ENCODE measurements around the gene DAPK1. TPM values are rescaled to one million over a fixed set of nuclear protein-coding genes. Genes with fewer than 3 reads are reported as not detected.

DAPK1 gene
- polyA plus RNA-seq, 1 of the 3 experiments (the other 2 are of a cell fraction): 0.61 TPM

DNA sequence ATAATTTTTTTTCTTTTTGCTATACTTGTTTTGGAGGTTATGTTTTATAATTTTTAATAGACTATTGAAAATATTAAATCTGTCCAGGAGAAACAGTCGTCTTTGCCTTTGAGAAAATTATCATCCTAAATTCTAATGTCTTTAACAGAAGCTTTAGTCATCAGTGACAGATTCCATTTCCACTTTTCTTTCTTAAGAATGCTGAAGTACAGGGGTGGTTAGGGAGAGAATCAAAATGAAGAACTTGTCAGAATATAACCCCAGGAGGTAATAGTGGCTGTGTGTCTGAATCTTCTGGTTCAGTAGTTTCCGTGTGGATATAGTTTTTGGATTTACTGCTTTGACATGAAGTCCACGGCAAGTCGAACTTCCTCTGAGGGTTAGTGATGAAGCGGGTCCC, 111.8 kb downstream of the DAPK1 start:
- H3K36me3 ChIP-seq (replicated peaks in 1 of 2; ENCODE audit: control insufficient read depth in 1 of 2, insufficient read depth in 2 of 2, low read length in 1 of 2): no peaks in the 10 kb centered on the region
- H3K4me1 ChIP-seq (ENCODE audit: control insufficient read depth in 1 of 2, insufficient read depth in 2 of 2, low read depth in 1 of 2, low read length in 1 of 2): peaks cover 10 to 19% of the 10 kb centered on the region in 2 experiments; a peak in 2 of 4 replicates
- WGBS (ENCODE audit: low lambda C conversion rate): 67% methylated on average over 5 of the region's 5 CpGs
- ChIA-PET CTCF (no interaction called here), POLR2A (no interaction called here)
- no peak for DNase-seq
- H3K9me2 ChIP-seq: no peaks in the 10 kb centered on the region
- H3K4me2 ChIP-seq: no peak overlapping the region
- no peaks in the 10 kb centered on the region for H3K79me2 ChIP-seq (ENCODE audit: insufficient read depth)
- H3F3A ChIP-seq (replicated peaks; ENCODE audit: insufficient read depth): no peaks in the 10 kb centered on the region
- TF ChIP-seq GABPA (IDR thresholded peaks at IDR 0.05; ENCODE audit: low read depth) (no peak), EP300 (IDR thresholded peaks at IDR 0.05; ENCODE audit: borderline replicate concordance in 1 of 2, low read depth in 1 of 2, low read length in 1 of 2) (no peak), GATA2 (CRISPR knock-in tag; IDR thresholded peaks at IDR 0.05) (no peak)
- TF ChIP-seq, protein P1, sequence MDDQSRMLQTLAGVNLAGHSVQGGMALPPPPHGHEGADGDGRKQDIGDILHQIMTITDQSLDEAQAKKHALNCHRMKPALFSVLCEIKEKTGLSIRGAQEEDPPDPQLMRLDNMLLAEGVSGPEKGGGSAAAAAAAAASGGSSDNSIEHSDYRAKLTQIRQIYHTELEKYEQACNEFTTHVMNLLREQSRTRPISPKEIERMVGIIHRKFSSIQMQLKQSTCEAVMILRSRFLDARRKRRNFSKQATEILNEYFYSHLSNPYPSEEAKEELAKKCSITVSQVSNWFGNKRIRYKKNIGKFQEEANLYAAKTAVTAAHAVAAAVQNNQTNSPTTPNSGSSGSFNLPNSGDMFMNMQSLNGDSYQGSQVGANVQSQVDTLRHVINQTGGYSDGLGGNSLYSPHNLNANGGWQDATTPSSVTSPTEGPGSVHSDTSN (IDR thresholded peaks at IDR 0.05): no peak
- no peak overlapping the region for H3K4me3 ChIP-seq (ENCODE audit: low read depth in 2 of 2, low read length in 1 of 2)
- H4K20me1 ChIP-seq (ENCODE audit: insufficient read depth): no peaks in the 10 kb centered on the region
- no peak overlapping the region for H3K27ac ChIP-seq (ENCODE audit: low read depth in 2 of 2, low read length in 1 of 2)
- no peak overlapping the region for H2AFZ ChIP-seq (ENCODE audit: low read depth)
- H3K9me3 ChIP-seq: no peaks in the 10 kb centered on the region
- H3K27me3 ChIP-seq (ENCODE audit: insufficient read depth): no peaks in the 10 kb centered on the region
- H3K9ac ChIP-seq: no peak overlapping the region

DNA sequence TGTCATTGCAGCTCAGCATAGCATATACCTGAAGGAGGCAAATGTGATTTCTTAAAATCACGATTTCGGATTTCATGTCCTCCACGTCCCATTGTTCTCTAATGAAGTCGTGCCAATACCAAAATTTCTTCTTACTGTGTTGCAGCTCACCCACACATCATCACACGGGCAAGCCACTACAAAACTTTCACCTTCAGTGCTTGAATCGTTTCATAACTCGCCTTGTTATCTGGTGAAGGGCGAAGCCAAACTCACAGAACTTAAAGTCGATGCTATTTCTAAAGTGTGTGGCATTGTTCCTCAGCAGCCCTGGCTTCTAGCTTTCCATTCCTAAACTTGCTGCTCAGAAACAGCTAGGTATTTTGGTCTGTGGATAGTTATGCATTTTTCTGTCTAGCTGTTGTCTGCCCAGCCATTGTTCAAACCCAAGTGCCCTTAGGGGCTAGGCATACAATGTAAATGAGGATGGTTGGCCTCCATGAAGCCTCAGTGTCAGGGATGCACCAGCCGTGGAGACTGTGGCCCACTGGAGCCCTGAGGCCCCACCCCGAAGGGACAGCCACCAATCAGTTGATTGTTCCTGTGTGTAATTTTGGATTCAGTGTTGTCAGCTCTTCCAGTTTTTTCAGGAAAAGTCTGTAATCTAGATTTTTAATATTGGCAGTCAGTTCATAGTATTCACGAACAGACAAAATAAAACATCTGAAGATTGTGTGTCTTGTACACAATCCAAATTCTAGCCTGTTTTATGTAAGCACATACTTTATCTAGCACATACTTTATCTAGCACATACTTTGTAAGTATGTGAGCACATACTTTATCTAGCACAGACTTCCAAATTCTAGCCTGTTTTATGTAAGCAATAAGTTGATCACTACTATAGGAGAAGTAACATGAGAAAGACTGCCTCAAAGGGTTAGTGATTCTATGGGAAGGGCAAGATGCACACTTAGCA, 112.8 kb downstream of the DAPK1 start:
- Histone ChIP-seq H3K79me2 (ENCODE audit: insufficient read depth) (no peaks in the 10 kb centered on the region), H3K4me2 (no peak overlapping the region), H3K27me3 (ENCODE audit: insufficient read depth) (no peaks in the 10 kb centered on the region), H3K9me2 (no peaks in the 10 kb centered on the region), H2AFZ (ENCODE audit: low read depth) (no peak overlapping the region), H3K27ac (ENCODE audit: low read depth in 2 of 2, low read length in 1 of 2) (no peak overlapping the region), H3K9ac (no peak overlapping the region), H3F3A (replicated peaks; ENCODE audit: insufficient read depth) (no peaks in the 10 kb centered on the region), H3K9me3 (no peaks in the 10 kb centered on the region), H4K20me1 (ENCODE audit: insufficient read depth) (no peaks in the 10 kb centered on the region), H3K4me1 (ENCODE audit: control insufficient read depth in 1 of 2, insufficient read depth in 2 of 2, low read depth in 1 of 2, low read length in 1 of 2) (peaks cover 10 to 17% of the 10 kb centered on the region in 2 experiments; a peak in 2 of 4 replicates), H3K36me3 (replicated peaks in 1 of 2; ENCODE audit: control insufficient read depth in 1 of 2, insufficient read depth in 2 of 2, low read length in 1 of 2) (no peaks in the 10 kb centered on the region), H3K4me3 (ENCODE audit: low read depth in 2 of 2, low read length in 1 of 2) (no peak overlapping the region)
- TF ChIP-seq EP300 (IDR thresholded peaks at IDR 0.05; ENCODE audit: borderline replicate concordance in 1 of 2, low read depth in 1 of 2, low read length in 1 of 2) (no peak), TAF1 (IDR thresholded peaks at IDR 0.05; ENCODE audit: borderline replicate concordance, low read depth, low read length) (no peak), FOXM1 (IDR thresholded peaks at IDR 0.05; ENCODE audit: low read depth) (no peak), MEF2A (IDR thresholded peaks at IDR 0.05; ENCODE audit: borderline replicate concordance, low read depth) (no peak), IRF3 (IDR thresholded peaks at IDR 0.05; ENCODE audit: low read depth, low read length) (no peak), FOXJ3 (CRISPR knock-in tag; IDR thresholded peaks at IDR 0.05) (no peak), NRF1 (IDR thresholded peaks at IDR 0.05; ENCODE audit: low read depth, low read length) (no peak), POLR2AphosphoS5 (IDR thresholded peaks at IDR 0.05; ENCODE audit: low read depth, low read length) (no peak), JUND (IDR thresholded peaks at IDR 0.05) (no peak), MAX (IDR thresholded peaks at IDR 0.05; ENCODE audit: low read depth) (no peak), RAD21 (IDR thresholded peaks at IDR 0.05; ENCODE audit: low read length) (no peak), SMC3 (IDR thresholded peaks at IDR 0.05; ENCODE audit: low read depth, low read length) (no peak), RXRA (IDR thresholded peaks at IDR 0.05; ENCODE audit: borderline replicate concordance, low read depth) (no peak), TEAD4 (IDR thresholded peaks at IDR 0.05; ENCODE audit: borderline replicate concordance, insufficient read depth) (no peak), GABPA (IDR thresholded peaks at IDR 0.05; ENCODE audit: low read depth) (no peak), TCF12 (IDR thresholded peaks at IDR 0.05) (no peak)
- TF ChIP-seq, protein P2, sequence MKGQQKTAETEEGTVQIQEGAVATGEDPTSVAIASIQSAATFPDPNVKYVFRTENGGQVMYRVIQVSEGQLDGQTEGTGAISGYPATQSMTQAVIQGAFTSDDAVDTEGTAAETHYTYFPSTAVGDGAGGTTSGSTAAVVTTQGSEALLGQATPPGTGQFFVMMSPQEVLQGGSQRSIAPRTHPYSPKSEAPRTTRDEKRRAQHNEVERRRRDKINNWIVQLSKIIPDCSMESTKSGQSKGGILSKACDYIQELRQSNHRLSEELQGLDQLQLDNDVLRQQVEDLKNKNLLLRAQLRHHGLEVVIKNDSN (IDR thresholded peaks at IDR 0.05; ENCODE audit: borderline replicate concordance, low read depth): no peak
- TF ChIP-seq, protein P1 (IDR thresholded peaks at IDR 0.05): no peak
- WGBS (ENCODE audit: low lambda C conversion rate): 70% methylated on average over 12 of the region's 12 CpGs
- DNase-seq: no peak
- CTCF ChIA-PET: interaction anchor here (0.9 to 1.2 kb wide), 2 partner anchors 20 to 52 kb away, joined by 3 to 4 read pairs; no protein-coding TSS in a partner anchor
- POLR2A ChIA-PET: no interaction called here

All from SK-N-SH (cell line).